Lung (tissue), 12 donors: Measurements from ENCODE around the gene SPEF1. TPM values are rescaled to one million over a fixed set of nuclear protein-coding genes. Genes with fewer than 3 reads are reported as not detected.
A peak's percentile ranks its signal among the peaks of the same experiment; 100 is the strongest.

Experiments
- ATAC-seq: fragments of 200-7000 bp; cut with Tn5 transposase; one replicate; pipeline ENCODE4 v1.9.1; 2020; ENCODE audit warnings: moderate number of reproducible peaks; ENCODE audit not compliant: insufficient read depth, low FRiP score
- DNase-seq, 3 donors: peaks; one replicate each; pipeline ENCODE4 v3.0.0-alpha.2; 2013 to 2017
- H3K27ac ChIP-seq, 2 donors: one replicate each; pipeline ENCODE4 v1.5.1; 2013; ENCODE audit warnings: mild to moderate bottlenecking in 2 of 2, moderate library complexity in 2 of 2, control low read depth in 1 of 2, inconsistent platforms in 1 of 2, low read depth in 1 of 2, low read length in 1 of 2
- H3K27me3 ChIP-seq, 3 donors: one replicate each; pipeline ENCODE4 v1.5.1; 2013; ENCODE audit warnings: low read length in 2 of 3; ENCODE audit not compliant: control insufficient read depth in 3 of 3, insufficient read depth in 3 of 3
- H3K36me3 ChIP-seq, 4 donors: one replicate each; pipeline ENCODE4 v1.5.1; 2013; ENCODE audit warnings: low read length in 4 of 4, mild to moderate bottlenecking in 1 of 4, moderate library complexity in 1 of 4; ENCODE audit not compliant: control insufficient read depth in 4 of 4, insufficient read depth in 4 of 4
- H3K4me1 ChIP-seq, 5 donors: one replicate each; pipeline ENCODE4 v1.5.1; 2013; ENCODE audit warnings: low read length in 5 of 5, mild to moderate bottlenecking in 2 of 5, moderate library complexity in 1 of 5; ENCODE audit not compliant: control insufficient read depth in 5 of 5, insufficient read depth in 5 of 5
- H3K4me3 ChIP-seq: one replicate; pipeline ENCODE4 v1.5.1; 2013; ENCODE audit warnings: mild to moderate bottlenecking, control low read depth, moderate library complexity
- H3K9ac ChIP-seq, 2 donors: one replicate each; pipeline ENCODE4 v1.5.1; 2013; ENCODE audit warnings: low read length in 2 of 2, control low read depth in 1 of 2; ENCODE audit not compliant: insufficient read depth in 1 of 2
- H3K9me3 ChIP-seq, 4 donors: one replicate each; pipeline ENCODE4 v1.5.1; 2013; ENCODE audit warnings: low read length in 3 of 4, mild to moderate bottlenecking in 1 of 4, moderate library complexity in 1 of 4; ENCODE audit not compliant: control insufficient read depth in 4 of 4, insufficient read depth in 3 of 4
- CTCF ChIP-seq: IDR thresholded peaks from 2 replicates; pipeline ENCODE4 v1.5.1; 2012; ENCODE audit warnings: mild to moderate bottlenecking; ENCODE audit errors: control extremely low read depth, extremely low read depth
- WGBS, 2 donors: extraction: QIAGEN DNeasy Blood & Tissue Kit; methylation state at CpG; one replicate each; pipeline ENCODE4 v1.1.7; 2013; 5-methylcytosine and 5-hydroxymethylcytosine counted together
- polyA plus RNA-seq, 2 donors: library from polyadenylated mRNA; stranded (reverse); fragments of 200-250 nt; gene quantifications; one replicate each; pipeline ENCODE4 v1.2.1, GENCODE V29; 2013
- total RNA-seq, 2 donors: library from RNA; depleted of rRNA in 1 of 2; stranded (reverse); fragments of >200 nt in 1 of 2; gene quantifications; one replicate each; pipeline ENCODE4 v1.2.1, GENCODE V29; 2014 to 2021
- donor health status: control.
- donor health status: control.
- donor health status: Bipolar disorder and iron deficiency.
- donor health status: healthy.
- donor health status: DM: yes; HTN: yes; CAD: no.

The SPEF1 gene
- total and polyA plus RNA-seq, 4 donors, result 9.6 to 15.5 (median 11.8) TPM

GRCh38 chr20:3798373-3798768 lies 17.1 kb upstream of the SPEF1 start:
- H3K27ac ChIP-seq, result peak overlapping the region in 1 of 2 donors; percentile 58
- H3K9me3 ChIP-seq, result no peaks in the 10 kb centered on the region
- TF ChIP-seq CTCF, result no peak
- H3K27me3 ChIP-seq, result no peaks in the 10 kb centered on the region
- DNase-seq (no peak), ATAC-seq (no peak)
- H3K9ac ChIP-seq, result no peak overlapping the region
- WGBS, 2 donors, result 67 to 89% methylated on average over 5 of the region's 5 CpGs
- H3K36me3 ChIP-seq, result peaks cover 0 to 44% (median 15%) of the 10 kb centered on the region in 4 donors
- H3K4me3 ChIP-seq, result peak overlapping the region; percentile 20
- peaks cover 0 to 40% (median 14%) of the 10 kb centered on the region in 5 donors for H3K4me1 ChIP-seq

- DNase-seq (no peak), ATAC-seq (no peak)
- Histone ChIP-seq H3K9me3 (no peaks in the 10 kb centered on the region), H3K4me1 (peaks cover 0 to 40% (median 14%) of the 10 kb centered on the region in 5 donors), H3K36me3 (peaks cover 0 to 38% (median 14%) of the 10 kb centered on the region in 4 donors), H3K9ac (peak overlapping the region in 1 of 2 donors; percentile 2), H3K4me3 (peak overlapping the region; percentile 87), H3K27ac (peak overlapping the region in 1 of 2 donors; percentile 78), H3K27me3 (no peaks in the 10 kb centered on the region)
- TF ChIP-seq CTCF, result no peak
- 57 to 77% methylated on average over 19 of the region's 19 CpGs for WGBS, 2 donors
Observed at GRCh38 chr20:3797592-3798372, 16.5 kb upstream of the SPEF1 start.

GRCh38 chr20:3797226-3797545 lies 15.9 kb upstream of the SPEF1 start:
- no peak for ATAC-seq

More at GRCh38 chr20:3797226-3797545, 15.9 kb upstream of the SPEF1 start:
- DNase-seq, result no peak
- H3K27me3 ChIP-seq, result no peaks in the 10 kb centered on the region
- 63 to 91% methylated on average over 5 of the region's 5 CpGs for WGBS, 2 donors
- peaks cover 0 to 40% (median 14%) of the 10 kb centered on the region in 5 donors for H3K4me1 ChIP-seq
- H3K9me3 ChIP-seq, result no peaks in the 10 kb centered on the region
- H3K27ac ChIP-seq, result peak overlapping the region in 1 of 2 donors; percentile 78
- TF ChIP-seq CTCF, result no peak
- H3K4me3 ChIP-seq, result peak overlapping the region; percentile 87
- H3K9ac ChIP-seq, result peak overlapping the region in 1 of 2 donors; percentile 2
- H3K36me3 ChIP-seq, result peaks cover 0 to 34% (median 13%) of the 10 kb centered on the region in 4 donors
